Measurements from ENCODE around the gene PRCP.

DNA sequence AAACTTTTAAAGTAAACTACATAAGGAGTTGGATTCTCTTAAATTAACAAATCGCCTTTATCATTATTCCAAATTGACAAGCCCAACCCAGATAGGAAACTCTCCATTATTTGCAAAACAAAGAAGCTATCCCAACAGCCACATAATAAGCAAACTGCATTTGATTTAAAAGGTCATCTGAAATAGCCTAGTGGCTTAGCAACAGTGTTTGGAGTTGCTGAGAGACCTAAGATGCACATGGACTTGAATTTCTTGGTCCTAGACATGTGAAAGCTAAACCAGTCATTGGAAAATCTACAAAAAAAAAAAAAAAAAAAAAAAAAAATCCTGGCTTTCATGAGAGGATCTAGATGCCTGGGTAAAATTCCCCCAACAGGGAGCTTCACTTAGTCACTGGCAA is 69.5 kb downstream of the PRCP start:
- no peak for TF ChIP-seq POLR2A (IDR thresholded peaks at IDR 0.05; ENCODE audit: low read length)
- TF ChIP-seq GATA1 (IDR thresholded peaks at IDR 0.05; ENCODE audit: low read depth, low read length): no peak
